ENCODE data around the gene CRYZL1. TPM values are rescaled to one million over a fixed set of nuclear protein-coding genes. Genes with fewer than 3 reads are reported as not detected.

CRYZL1 gene
- total RNA-seq, 1 experiment from 2014 or later, result 13.5 TPM

DNA sequence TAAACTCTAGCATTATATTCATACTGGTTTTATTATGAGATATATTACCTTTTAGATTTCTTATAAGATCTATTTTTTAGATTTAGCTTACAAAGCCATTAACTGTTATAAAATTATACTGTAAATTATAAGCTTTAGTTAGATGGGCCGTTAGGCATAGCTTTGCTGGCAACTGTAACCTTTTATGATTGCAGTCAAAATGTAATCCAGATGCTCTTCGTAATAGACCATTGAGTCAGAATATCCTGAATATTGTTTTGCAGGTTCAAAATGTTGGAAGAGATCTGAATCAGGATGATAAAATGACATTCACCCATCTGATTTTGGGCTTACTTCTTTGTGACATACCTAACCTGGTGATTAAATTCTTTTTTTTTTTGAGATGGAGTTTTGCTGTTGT is 21.7 kb upstream of the CRYZL1 start:
- Histone ChIP-seq H3K56ac (ENCODE audit: insufficient read length, low read depth, low read length) (no peak overlapping the region), H3K23me2 (ENCODE audit: insufficient read length, low read depth, low read length, poor library complexity, severe bottlenecking) (no peaks in the 10 kb centered on the region), H3K4ac (ENCODE audit: low read depth, low read length) (no peak overlapping the region), H4K20me1 (ENCODE audit: control insufficient read depth, insufficient read depth, insufficient read length) (peaks cover 3% of the 10 kb centered on the region), H3K14ac (ENCODE audit: insufficient read depth, low read length) (no peak overlapping the region), H2BK15ac (ENCODE audit: low read depth, low read length) (no peak overlapping the region), H4K8ac (replicated peaks; ENCODE audit: insufficient read length, low read depth, low read length) (no peak overlapping the region), H3K18ac (ENCODE audit: insufficient read length, low read depth, low read length) (no peak overlapping the region), H2AFZ (ENCODE audit: low read length) (no peak overlapping the region), H4K91ac (ENCODE audit: insufficient read length, low read depth, low read length) (no peak overlapping the region), H3K27ac (ENCODE audit: insufficient read length, low read depth, low read length) (no peak overlapping the region), H3K4me2 (ENCODE audit: insufficient read depth, insufficient read length, low read length) (no peak overlapping the region), H3K79me1 (ENCODE audit: insufficient read depth, low read depth, low read length, poor library complexity, severe bottlenecking) (peaks cover 9% of the 10 kb centered on the region), H3T11ph (ENCODE audit: low read length) (no peak overlapping the region), H2BK120ac (ENCODE audit: low read depth, low read length, poor library complexity, severe bottlenecking) (no peak overlapping the region), H3K79me2 (ENCODE audit: insufficient read depth, low read length) (peaks cover 35% of the 10 kb centered on the region; the same call in 1 of the 2 replicates), H2BK12ac (ENCODE audit: insufficient read length, low read depth, low read length) (no peak overlapping the region), H2BK5ac (ENCODE audit: insufficient read length, low read length) (no peak overlapping the region), H3K27me3 (ENCODE audit: insufficient read depth, low read length) (no peaks in the 10 kb centered on the region), H3K23ac (ENCODE audit: insufficient read length, low read depth, low read length) (no peak overlapping the region), H3K9me3 (ENCODE audit: control insufficient read depth, low read depth, low read length) (no peaks in the 10 kb centered on the region), H3K4me1 (ENCODE audit: insufficient read depth, low read length) (no peaks in the 10 kb centered on the region), H3K9ac (ENCODE audit: extremely low read depth, insufficient read length, low read length) (no peak overlapping the region), H2BK20ac (ENCODE audit: low read depth, low read length, poor library complexity, severe bottlenecking) (no peak overlapping the region), H2AK5ac (ENCODE audit: insufficient read length, low read length) (no peak overlapping the region), H4K5ac (ENCODE audit: insufficient read length, low read depth, low read length) (no peak overlapping the region)
- Mint-ChIP-seq H3K36me3 (ENCODE audit: insufficient read depth in 1 of 3, low read depth in 3 of 3) (peaks cover 2 to 11% (median 2%) of the 10 kb centered on the region in 3 experiments; a peak in 4 of 7 replicates), H3K9me3 (no peaks in the 10 kb centered on the region), H3K4me3 (no peak overlapping the region), H3K4me1 (peaks cover 36 to 45% of the 10 kb centered on the region in 2 experiments), H3K27ac (no peak overlapping the region; a peak in 1 of 7 replicates), H3K27me3 (ENCODE audit: low read depth) (no peaks in the 10 kb centered on the region)
- WGBS (ENCODE audit: extremely low coverage, insufficient read length, low lambda C conversion rate), result no CpG with 5 or more reads among the region's 2 CpGs
- TF ChIP-seq, protein P1, sequence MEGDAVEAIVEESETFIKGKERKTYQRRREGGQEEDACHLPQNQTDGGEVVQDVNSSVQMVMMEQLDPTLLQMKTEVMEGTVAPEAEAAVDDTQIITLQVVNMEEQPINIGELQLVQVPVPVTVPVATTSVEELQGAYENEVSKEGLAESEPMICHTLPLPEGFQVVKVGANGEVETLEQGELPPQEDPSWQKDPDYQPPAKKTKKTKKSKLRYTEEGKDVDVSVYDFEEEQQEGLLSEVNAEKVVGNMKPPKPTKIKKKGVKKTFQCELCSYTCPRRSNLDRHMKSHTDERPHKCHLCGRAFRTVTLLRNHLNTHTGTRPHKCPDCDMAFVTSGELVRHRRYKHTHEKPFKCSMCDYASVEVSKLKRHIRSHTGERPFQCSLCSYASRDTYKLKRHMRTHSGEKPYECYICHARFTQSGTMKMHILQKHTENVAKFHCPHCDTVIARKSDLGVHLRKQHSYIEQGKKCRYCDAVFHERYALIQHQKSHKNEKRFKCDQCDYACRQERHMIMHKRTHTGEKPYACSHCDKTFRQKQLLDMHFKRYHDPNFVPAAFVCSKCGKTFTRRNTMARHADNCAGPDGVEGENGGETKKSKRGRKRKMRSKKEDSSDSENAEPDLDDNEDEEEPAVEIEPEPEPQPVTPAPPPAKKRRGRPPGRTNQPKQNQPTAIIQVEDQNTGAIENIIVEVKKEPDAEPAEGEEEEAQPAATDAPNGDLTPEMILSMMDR (conservative IDR thresholded peaks at IDR 0.05), result no peak
- DNase-seq, result no peak
